HUES64 (cell line): ENCODE data around the gene GIMAP5.

Source experiments
- H3K27ac ChIP-seq: 2 replicates; pipeline ENCODE4 v1.7.0; 2013; ENCODE audit warnings: low read depth, low read length, inconsistent platforms
- H3K27me3 ChIP-seq: 2 replicates; pipeline ENCODE4 v1.6.1; 2013; ENCODE audit warnings: mild to moderate bottlenecking, low read length; ENCODE audit not compliant: insufficient read depth
- H3K36me3 ChIP-seq: 2 replicates; pipeline ENCODE4 v1.6.1; 2013; ENCODE audit warnings: mild to moderate bottlenecking, low read length; ENCODE audit not compliant: insufficient read depth
- H3K4me1 ChIP-seq: 2 replicates; pipeline ENCODE4 v1.6.1; 2013; ENCODE audit warnings: mild to moderate bottlenecking, low read length, moderate library complexity; ENCODE audit not compliant: insufficient read depth
- H3K4me3 ChIP-seq: 2 replicates; pipeline ENCODE4 v1.5.1; 2013; ENCODE audit warnings: mild to moderate bottlenecking, low read length, moderate library complexity
- H3K9ac ChIP-seq: 2 replicates; pipeline ENCODE4 v1.6.1; 2013; ENCODE audit warnings: mild to moderate bottlenecking, low read depth, low read length
- H3K9me3 ChIP-seq: 2 replicates; pipeline ENCODE4 v1.6.1; 2013; ENCODE audit warnings: low read depth, low read length; ENCODE audit not compliant: insufficient read depth
- WGBS: fragments of 150-250, 120-280 bp; methylation state at CpG from one replicate; pipeline ENCODE4 v1.1.7; 2013; ENCODE audit warnings: missing lambda C conversion rate; 5-methylcytosine and 5-hydroxymethylcytosine counted together

Gene GIMAP5

GRCh38 chr7:150719960-150720891 is 17.0 kb upstream of the GIMAP5 start:
- Histone ChIP-seq H3K9me3 (no peaks in the 10 kb centered on the region), H3K36me3 (no peaks in the 10 kb centered on the region), H3K4me1 (no peaks in the 10 kb centered on the region), H3K4me3 (no peak overlapping the region), H3K9ac (no peak overlapping the region), H3K27me3 (peaks cover 93% of the 10 kb centered on the region), H3K27ac (no peak overlapping the region)
- WGBS: 93% methylated on average over 52 of the region's 52 CpGs

GRCh38 chr7:150721970-150722373 is 15.2 kb upstream of the GIMAP5 start:
- Histone ChIP-seq H3K9me3 (no peaks in the 10 kb centered on the region), H3K27me3 (peaks cover 92% of the 10 kb centered on the region), H3K4me1 (no peaks in the 10 kb centered on the region), H3K4me3 (no peak overlapping the region), H3K36me3 (no peaks in the 10 kb centered on the region), H3K9ac (no peak overlapping the region), H3K27ac (no peak overlapping the region)
- WGBS: 86% methylated on average over 11 of the region's 11 CpGs

GRCh38 chr7:150722431-150722931 is 14.7 kb upstream of the GIMAP5 start:
- Histone ChIP-seq H3K4me1 (no peaks in the 10 kb centered on the region), H3K27me3 (peaks cover 92% of the 10 kb centered on the region), H3K9me3 (no peaks in the 10 kb centered on the region), H3K4me3 (no peak overlapping the region), H3K27ac (no peak overlapping the region), H3K9ac (no peak overlapping the region), H3K36me3 (no peaks in the 10 kb centered on the region)
- 82% methylated on average over 12 of the region's 12 CpGs for WGBS

- H3K9me3 ChIP-seq: 0 out of 2 replicates have a peak, but pooled peaks cover 2% of the 10 kb centered on the region
- H3K4me1 ChIP-seq: no peaks in the 10 kb centered on the region
- peaks cover 92% of the 10 kb centered on the region for H3K27me3 ChIP-seq
- H3K4me3 ChIP-seq: no peak overlapping the region
- no peaks in the 10 kb centered on the region for H3K36me3 ChIP-seq
- H3K9ac ChIP-seq: no peak overlapping the region
- 71% methylated on average over 1 of the region's 1 CpG for WGBS
- no peak overlapping the region for H3K27ac ChIP-seq
Observed at GRCh38 chr7:150723467-150723866, 13.8 kb upstream of the GIMAP5 start.

GRCh38 chr7:150727381-150727780 is 9.8 kb upstream of the GIMAP5 start:
- peaks cover 98% of the 10 kb centered on the region for H3K27me3 ChIP-seq
- no peak overlapping the region for H3K4me3 ChIP-seq
- no peaks in the 10 kb centered on the region for H3K36me3 ChIP-seq
- no peak overlapping the region for H3K9ac ChIP-seq
- 57% methylated on average over 3 of the region's 3 CpGs for WGBS
- H3K9me3 ChIP-seq: 0 out of 2 replicates have a peak, but pooled peaks cover 4% of the 10 kb centered on the region
- no peaks in the 10 kb centered on the region for H3K4me1 ChIP-seq
- H3K27ac ChIP-seq: no peak overlapping the region

- no peak overlapping the region for H3K4me3 ChIP-seq
- H3K9me3 ChIP-seq: 0 out of 2 replicates have a peak, but pooled peaks cover 4% of the 10 kb centered on the region
Observed at GRCh38 chr7:150728011-150728410, 9.2 kb upstream of the GIMAP5 start.

GRCh38 chr7:150728609-150729008 is 8.6 kb upstream of the GIMAP5 start:
- H3K36me3 ChIP-seq: no peaks in the 10 kb centered on the region
- 0 out of 2 replicates have a peak, but pooled peaks cover 4% of the 10 kb centered on the region for H3K9me3 ChIP-seq
- no peaks in the 10 kb centered on the region for H3K4me1 ChIP-seq
- H3K9ac ChIP-seq: no peak overlapping the region
- peaks cover 98% of the 10 kb centered on the region for H3K27me3 ChIP-seq
- H3K4me3 ChIP-seq: no peak overlapping the region
- H3K27ac ChIP-seq: no peak overlapping the region

More at GRCh38 chr7:150728011-150728410, 9.2 kb upstream of the GIMAP5 start:
- H3K27me3 ChIP-seq: peaks cover 98% of the 10 kb centered on the region
- no peak overlapping the region for H3K9ac ChIP-seq
- no peak overlapping the region for H3K27ac ChIP-seq
- H3K36me3 ChIP-seq: no peaks in the 10 kb centered on the region
- no peaks in the 10 kb centered on the region for H3K4me1 ChIP-seq

GRCh38 chr7:150731916-150732315 is 5.3 kb upstream of the GIMAP5 start:
- WGBS: 24% methylated on average over 1 of the region's 1 CpG

GRCh38 chr7:150732786-150733481 is 4.3 kb upstream of the GIMAP5 start:
- Histone ChIP-seq H3K27me3 (peaks cover 100% of the 10 kb centered on the region), H3K27ac (no peak overlapping the region), H3K9me3 (peaks cover 4% of the 10 kb centered on the region; the same call in 1 of the 2 replicates), H3K9ac (no peak overlapping the region), H3K4me1 (peaks cover 3% of the 10 kb centered on the region; the same call in 1 of the 2 replicates), H3K36me3 (no peaks in the 10 kb centered on the region), H3K4me3 (no peak overlapping the region)
- 70% methylated on average over 5 of the region's 5 CpGs for WGBS

More at GRCh38 chr7:150731916-150732315, 5.3 kb upstream of the GIMAP5 start:
- Histone ChIP-seq H3K27ac (no peak overlapping the region), H3K4me1 (peaks cover 3% of the 10 kb centered on the region; the same call in 1 of the 2 replicates), H3K9ac (no peak overlapping the region), H3K36me3 (no peaks in the 10 kb centered on the region), H3K27me3 (peaks cover 100% of the 10 kb centered on the region), H3K9me3 (peaks cover 4% of the 10 kb centered on the region; the same call in 1 of the 2 replicates), H3K4me3 (no peak overlapping the region)

- peaks cover 3% of the 10 kb centered on the region; the same call in 1 of the 2 replicates for H3K4me1 ChIP-seq
- H3K27ac ChIP-seq: no peak overlapping the region
- peaks cover under 1% of the 10 kb centered on the region; the same call in 1 of the 2 replicates for H3K9me3 ChIP-seq
- peaks cover 100% of the 10 kb centered on the region for H3K27me3 ChIP-seq
- no peak overlapping the region for H3K9ac ChIP-seq
- H3K4me3 ChIP-seq: no peak overlapping the region
- WGBS: 93% methylated on average over 5 of the region's 5 CpGs
- H3K36me3 ChIP-seq: no peaks in the 10 kb centered on the region
Observed at GRCh38 chr7:150733482-150734095, 3.6 kb upstream of the GIMAP5 start.
